ENCODE measurements around the gene MBNL3.

MBNL3 gene

GRCh38 chrX:132433551-132433950, 55.3 kb downstream of the MBNL3 start:
- TF ChIP-seq EZH2phosphoT487 (IDR thresholded peaks at IDR 0.05; ENCODE audit: low read depth): no peak
- TF ChIP-seq CTCF (IDR thresholded peaks at IDR 0.05; ENCODE audit: low read depth, low read length): no peak
- Histone ChIP-seq H3K4me3 (ENCODE audit: low read length) (no peak overlapping the region), H3K27me3 (ENCODE audit: low read depth, low read length) (no peaks in the 10 kb centered on the region), H3K4me1 (ENCODE audit: low read length) (no peaks in the 10 kb centered on the region), H2AFZ (ENCODE audit: low read depth, low read length) (no peak overlapping the region), H3K79me2 (ENCODE audit: low read length) (no peaks in the 10 kb centered on the region), H3K36me3 (replicated peaks; ENCODE audit: low read depth, low read length) (no peaks in the 10 kb centered on the region), H3K27ac (ENCODE audit: low read length) (no peak overlapping the region), H3K9ac (ENCODE audit: low read length) (no peak overlapping the region), H4K20me1 (ENCODE audit: insufficient read depth, low read length) (no peaks in the 10 kb centered on the region), H3K9me3 (ENCODE audit: insufficient read depth, low read length) (no peaks in the 10 kb centered on the region), H3K4me2 (ENCODE audit: low read length) (no peak overlapping the region)

GRCh38 chrX:132433001-132433400, 55.8 kb downstream of the MBNL3 start:
- Histone ChIP-seq H3K27ac (ENCODE audit: low read length) (no peak overlapping the region), H3K27me3 (ENCODE audit: low read depth, low read length) (no peaks in the 10 kb centered on the region), H4K20me1 (ENCODE audit: insufficient read depth, low read length) (no peaks in the 10 kb centered on the region), H3K4me1 (ENCODE audit: low read length) (no peaks in the 10 kb centered on the region), H3K36me3 (replicated peaks; ENCODE audit: low read depth, low read length) (no peaks in the 10 kb centered on the region), H2AFZ (ENCODE audit: low read depth, low read length) (no peak overlapping the region), H3K79me2 (ENCODE audit: low read length) (no peaks in the 10 kb centered on the region), H3K4me3 (ENCODE audit: low read length) (no peak overlapping the region), H3K9ac (ENCODE audit: low read length) (no peak overlapping the region), H3K4me2 (ENCODE audit: low read length) (no peak overlapping the region), H3K9me3 (ENCODE audit: insufficient read depth, low read length) (no peaks in the 10 kb centered on the region)
- no peak for TF ChIP-seq EZH2phosphoT487 (IDR thresholded peaks at IDR 0.05; ENCODE audit: low read depth)
- TF ChIP-seq CTCF (IDR thresholded peaks at IDR 0.05; ENCODE audit: low read depth, low read length): no peak

DNA sequence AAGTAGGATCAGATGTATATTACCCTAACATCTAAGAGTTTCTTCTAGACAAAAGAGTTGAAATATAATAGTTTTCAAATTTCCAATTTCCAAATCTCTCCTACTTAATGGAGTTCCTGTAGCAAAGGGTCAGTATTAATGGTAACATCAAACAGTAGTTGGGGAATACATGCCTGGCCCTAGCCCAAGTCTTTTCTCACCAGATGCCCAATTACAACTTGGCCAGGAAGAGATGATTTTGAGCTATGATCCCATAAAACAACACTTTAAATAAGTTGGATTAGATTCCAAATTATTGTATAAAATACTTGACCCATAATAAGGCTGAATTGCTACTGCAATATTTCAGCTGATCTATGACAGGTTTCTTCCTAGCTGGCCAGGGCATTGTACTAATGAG, 59.9 kb downstream of the MBNL3 start:
- H3K9ac ChIP-seq (ENCODE audit: low read length): no peak overlapping the region
- H3K27ac ChIP-seq (ENCODE audit: low read length): no peak overlapping the region
- no peaks in the 10 kb centered on the region for H3K79me2 ChIP-seq (ENCODE audit: low read length)
- H4K20me1 ChIP-seq (ENCODE audit: insufficient read depth, low read length): no peaks in the 10 kb centered on the region
- no peaks in the 10 kb centered on the region for H3K9me3 ChIP-seq (ENCODE audit: insufficient read depth, low read length)
- no peaks in the 10 kb centered on the region for H3K36me3 ChIP-seq (replicated peaks; ENCODE audit: low read depth, low read length)
- no peak overlapping the region for H3K4me2 ChIP-seq (ENCODE audit: low read length)
- TF ChIP-seq CTCF (IDR thresholded peaks at IDR 0.05; ENCODE audit: low read depth, low read length): no peak
- no peak for TF ChIP-seq EZH2phosphoT487 (IDR thresholded peaks at IDR 0.05; ENCODE audit: low read depth)
- H3K27me3 ChIP-seq (ENCODE audit: low read depth, low read length): no peaks in the 10 kb centered on the region
- no peak overlapping the region for H2AFZ ChIP-seq (ENCODE audit: low read depth, low read length)
- no peak overlapping the region for H3K4me3 ChIP-seq (ENCODE audit: low read length)
- peaks cover 31% of the 10 kb centered on the region for H3K4me1 ChIP-seq (ENCODE audit: low read length)

GRCh38 chrX:132426695-132427281, 62.0 kb downstream of the MBNL3 start:
- H4K20me1 ChIP-seq (ENCODE audit: insufficient read depth, low read length): no peaks in the 10 kb centered on the region

More at GRCh38 chrX:132426695-132427281, 62.0 kb downstream of the MBNL3 start:
- Histone ChIP-seq H3K27ac (ENCODE audit: low read length) (peak overlapping the region; percentile 62), H3K9ac (ENCODE audit: low read length) (no peak overlapping the region), H3K79me2 (ENCODE audit: low read length) (no peaks in the 10 kb centered on the region), H3K9me3 (ENCODE audit: insufficient read depth, low read length) (no peaks in the 10 kb centered on the region), H3K27me3 (ENCODE audit: low read depth, low read length) (no peaks in the 10 kb centered on the region), H3K4me3 (ENCODE audit: low read length) (no peak overlapping the region), H3K4me1 (ENCODE audit: low read length) (peaks cover 31% of the 10 kb centered on the region), H2AFZ (ENCODE audit: low read depth, low read length) (no peak overlapping the region), H3K36me3 (replicated peaks; ENCODE audit: low read depth, low read length) (no peaks in the 10 kb centered on the region), H3K4me2 (ENCODE audit: low read length) (peak overlapping the region; percentile 80)
- TF ChIP-seq EZH2phosphoT487 (IDR thresholded peaks at IDR 0.05; ENCODE audit: low read depth) (no peak), CTCF (IDR thresholded peaks at IDR 0.05; ENCODE audit: low read depth, low read length) (no peak)

All from OCI-LY3 (cell line).